GM12878 (cell line): ENCODE measurements around the gene CCL23. TPM values are rescaled to one million over a fixed set of nuclear protein-coding genes. Genes with fewer than 3 reads are reported as not detected.

Source experiments
- ATAC-seq: fragments of 200-7000 bp; cut with Tn5 transposase; 3 replicates; pipeline ENCODE4 v1.9.1; 2020; ENCODE audit warnings: mild to moderate bottlenecking, moderate library complexity
- BruUV-seq: library from RNA; stranded (reverse); fragments of 400-500 nt; replicated peaks from 2 replicates; lab custom pipeline; 2021; lab: Mats Ljungman, UMichigan
- CTCF ChIA-PET: fragments of 300-600 bp; sonication (Branson Sonifier 250); formaldehyde crosslinking; extraction: SDS; loops from one replicate; lab custom pipeline; 2021; ENCODE audit warnings: inconsistent platforms; lab: Yijun Ruan, JAX
- POLR2A ChIA-PET: fragments of 350-600 bp; formaldehyde crosslinking; extraction: SDS; loops from one replicate; lab custom pipeline; 2021; ENCODE audit warnings: inconsistent platforms; lab: Charles Lee
- RAD21 ChIA-PET: fragments of 300-600 bp; sonication (Branson Sonifier 250); formaldehyde crosslinking; loops from one replicate; lab custom pipeline; 2023; ENCODE audit warnings: antibody characterized with exemption; ENCODE audit not compliant: unreplicated experiment; lab: Charles Lee
- SMC1A ChIA-PET: fragments of 300-600 bp; sonication (Branson Sonifier 250); formaldehyde crosslinking; loops from one replicate; lab custom pipeline; 2023; ENCODE audit not compliant: unreplicated experiment, uncharacterized antibody; lab: Charles Lee
- DNase-seq: peaks from one replicate; pipeline ENCODE4 v3.0.0-alpha.2; 2011; ENCODE audit warnings: low read depth, low spot score
- FAIRE-seq: peaks from 3 replicates; lab custom pipeline; 2011; peaks lifted over from hg19 to GRCh38; lab: Jason Lieb, UNC
- H2AFZ ChIP-seq: 2 replicates; pipeline ENCODE4 v1.6.0; 2011; ENCODE audit warnings: low read depth, low read length, control low read depth; ENCODE audit not compliant: control insufficient read depth
- H3K27ac ChIP-seq: 2 replicates; pipeline ENCODE4 v1.5.1; 2011; ENCODE audit warnings: control low read depth; ENCODE audit not compliant: control insufficient read depth, insufficient read depth
- H3K27me3 ChIP-seq, 2 experiments: replicated peaks in 1 of 2; 2 replicates each; pipeline versions ENCODE4 v1.6.0 to v1.6.1; 2011; ENCODE audit warnings: low read length in 1 of 2; ENCODE audit not compliant: control insufficient read depth in 2 of 2, insufficient read depth in 2 of 2
- H3K36me3 ChIP-seq, 2 experiments: 2 replicates each; pipeline ENCODE4 v1.5.1; 2011; ENCODE audit warnings: low read length in 1 of 2; ENCODE audit not compliant: control insufficient read depth in 2 of 2, insufficient read depth in 2 of 2
- H3K4me1 ChIP-seq: 2 replicates; pipeline ENCODE4 v1.6.1; 2011; ENCODE audit warnings: mild to moderate bottlenecking, low read length, moderate library complexity, mixed read lengths; ENCODE audit not compliant: control insufficient read depth, insufficient read depth
- H3K4me2 ChIP-seq: 2 replicates; pipeline ENCODE4 v1.6.0; 2011; ENCODE audit warnings: control low read depth; ENCODE audit not compliant: control insufficient read depth, insufficient read depth
- H3K4me3 ChIP-seq: fragments of 200-600 bp; sonication (generic); 2 replicates; pipeline ENCODE4 v1.5.1; 2016
- H3K79me2 ChIP-seq: 2 replicates; pipeline ENCODE4 v1.6.0; 2011; ENCODE audit warnings: low read length; ENCODE audit not compliant: control insufficient read depth, insufficient read depth
- H3K9ac ChIP-seq: 2 replicates; pipeline ENCODE4 v1.8.0; 2011; ENCODE audit warnings: low read length, control low read depth, mixed read lengths; ENCODE audit not compliant: control insufficient read depth, insufficient read depth
- H3K9me3 ChIP-seq: replicated peaks from 3 replicates; pipeline ENCODE4 v1.5.1; 2011; ENCODE audit warnings: mild to moderate bottlenecking, low read length; ENCODE audit not compliant: control insufficient read depth, insufficient read depth
- H4K20me1 ChIP-seq: 2 replicates; pipeline ENCODE4 v1.6.0; 2011; ENCODE audit not compliant: control insufficient read depth, insufficient read depth
- BCL3 ChIP-seq: IDR thresholded peaks from 2 replicates; pipeline ENCODE4 v1.6.1; 2011; ENCODE audit warnings: borderline replicate concordance, low read depth, mild to moderate bottlenecking, moderate library complexity, low read length; ENCODE audit not compliant: insufficient read depth, poor library complexity, severe bottlenecking
- CBFB ChIP-seq: IDR thresholded peaks from 2 replicates; pipeline ENCODE4 v1.6.1; 2016; ENCODE audit warnings: antibody characterized with exemption, low read depth
- CBX5 ChIP-seq: sonication (generic); IDR thresholded peaks from 2 replicates; pipeline ENCODE4 v1.6.1; 2016; ENCODE audit warnings: low read depth, moderate library complexity, mild to moderate bottlenecking, inconsistent platforms
- NRF1 ChIP-seq: conservative IDR thresholded peaks from 2 replicates; pipeline ENCODE4 v1.6.1; 2011; ENCODE audit warnings: mild to moderate bottlenecking, low read depth, low read length, improper control_type of control experiment
- POU2F2 ChIP-seq: IDR thresholded peaks from 3 replicates; pipeline ENCODE4 v1.6.1; 2011; ENCODE audit warnings: low read depth, mild to moderate bottlenecking, low read length, borderline replicate concordance
- SMAD1 ChIP-seq: fragments of 450-650 bp; IDR thresholded peaks from 2 replicates; pipeline ENCODE4 v1.6.1; 2018; ENCODE audit warnings: mild to moderate bottlenecking, low read depth; ENCODE audit not compliant: partially characterized antibody
- SUZ12 ChIP-seq: fragments of 200-600 bp; sonication (generic); IDR thresholded peaks from one replicate; pipeline ENCODE4 v1.6.1; 2018; ENCODE audit warnings: antibody characterized with exemption, mild to moderate bottlenecking; ENCODE audit not compliant: unreplicated experiment
- ZBED1 ChIP-seq: IDR thresholded peaks from 2 replicates; pipeline ENCODE4 v1.6.1; 2016; ENCODE audit warnings: borderline replicate concordance
- ZBTB40 ChIP-seq: fragments of 450-650 bp; IDR thresholded peaks from 2 replicates; pipeline ENCODE4 v1.6.1; 2016; ENCODE audit warnings: mild to moderate bottlenecking, moderate library complexity, borderline replicate concordance
- ZNF217 ChIP-seq: fragments of 450-650 bp; IDR thresholded peaks from 2 replicates; pipeline ENCODE4 v1.6.1; 2017; ENCODE audit warnings: antibody characterized with exemption, mild to moderate bottlenecking
- WGBS: methylation state at CpG from one replicate; pipeline ENCODE4 v1.1.6; 2016; ENCODE audit warnings: low lambda C conversion rate; ENCODE audit not compliant: insufficient replicate concordance, insufficient coverage; ENCODE audit errors: missing lambda C conversion rate; 5-methylcytosine and 5-hydroxymethylcytosine counted together
- in situ Hi-C: fragments of 300-500 bp; cut with MboI; formaldehyde crosslinking; loops from 9 replicates; pipeline ENCODE4 v1.14.3; 2018; ENCODE audit warnings: mixed read lengths
- intact Hi-C: fragments of 100-400 bp; cut with micrococcal nuclease; formaldehyde crosslinking; loops from one replicate; pipeline ENCODE4 v1.14.2; 2022; ENCODE audit not compliant: unreplicated experiment
- polyA plus RNA-seq, 11 experiments: library from polyadenylated mRNA; depleted of rRNA in 4 of 11; unstranded in 6 of 11; stranded (reverse) in 5 of 11; fragments of >200 nt; fragmentation: Nextera tagmentation in 4 of 11; fragmentation: Illumina TruSeq in 1 of 11; extraction: Ambion mirVana in 4 of 11; extraction: Trizol in 1 of 11; gene quantifications; 1 replicate in 1 of 11; 2 replicates in 10 of 11; pipeline versions ENCODE4 v1.2.1 to v1.2.3, GENCODE V29; 2011 to 2016; ENCODE audit warnings: inconsistent platforms in 2 of 11, missing spikeins in 2 of 11, low read depth in 1 of 11
- total RNA-seq, 4 experiments: library from RNA; depleted of rRNA in 3 of 4; stranded (reverse); fragments of >200 nt in 3 of 4; fragmentation: Illumina TruSeq in 1 of 4; extraction: Trizol in 1 of 4; gene quantifications; 2 replicates each; pipeline versions ENCODE4 v1.2.1 to v1.2.3, GENCODE V29; 2013 to 2021

CCL23 gene
- total and polyA plus RNA-seq, 10 of the 15 experiments (the other 5 are each of a cell fraction or from before 2014, with no cell fraction given), result 0.15 to 0.62 (median 0.41) TPM; not detected in 6

GRCh38 chr17:36011201-36011600 lies 6.6 kb downstream of the CCL23 start:
- Histone ChIP-seq H3K4me1 (no peaks in the 10 kb centered on the region), H3K79me2 (no peaks in the 10 kb centered on the region), H3K9me3 (peaks cover 4% of the 10 kb centered on the region; the same call in 2 of the 3 replicates), H2AFZ (no peak overlapping the region), H3K9ac (no peak overlapping the region), H3K27ac (no peak overlapping the region), H3K4me2 (no peak overlapping the region), H3K36me3 (no peaks in the 10 kb centered on the region), H3K4me3 (no peak overlapping the region), H4K20me1 (no peaks in the 10 kb centered on the region), H3K27me3 (no peaks in the 10 kb centered on the region)
- in situ Hi-C loops, result no loop called here
- RAD21 ChIA-PET, result interaction anchor here (1.1 kb wide), 1 partner anchor 61 kb away, joined by 3 read pairs; no protein-coding TSS in a partner anchor
- DNase-seq, result no peak
- no peak for FAIRE-seq
- CTCF ChIA-PET, result interaction anchor here (0.9 to 4.2 kb wide), 8 partner anchors 8 to 138 kb away, joined by 3 to 22 read pairs (median 6); no protein-coding TSS in a partner anchor
- no peak for TF ChIP-seq CBFB
- TF ChIP-seq NRF1, result no peak
- TF ChIP-seq POU2F2, result no peak
- TF ChIP-seq CBX5, result no peak
- no peak for TF ChIP-seq SUZ12
- no peak for TF ChIP-seq ZNF217
- no peak for TF ChIP-seq SMAD1
- no peak for TF ChIP-seq ZBED1
- no peak for TF ChIP-seq ZBTB40
- TF ChIP-seq BCL3, result no peak
- no TSS peak for BruUV-seq
- WGBS, result 41% methylated on average over 2 of the region's 2 CpGs
- no peak for ATAC-seq
- POLR2A ChIA-PET, result no interaction called here
- intact Hi-C loops, result no loop called here
- SMC1A ChIA-PET, result interaction anchor here (0.6 to 1.4 kb wide), 4 partner anchors 24 to 77 kb away, joined by 3 to 5 read pairs (median 4); no protein-coding TSS in a partner anchor
